ENCODE measurements around the gene SYT9.
A peak's percentile ranks its signal among the peaks of the same experiment; 100 is the strongest.

The SYT9 gene

GRCh38 chr11:7278314-7278917 is 26.7 kb downstream of the SYT9 start:
- TF ChIP-seq POLR2AphosphoS5 (IDR thresholded peaks at IDR 0.05; ENCODE audit: low read depth, low read length) (no peak), TAF1 (IDR thresholded peaks at IDR 0.05; ENCODE audit: borderline replicate concordance, low read depth, low read length) (no peak), POLR2A (IDR thresholded peaks at IDR 0.05; ENCODE audit: low read depth, low read length) (no peak)
- DNase-seq (ENCODE audit: insufficient read length) (no peak), FAIRE-seq (peak; percentile 83)

- DNase-seq (ENCODE audit: insufficient read length) (no peak), FAIRE-seq (no peak)
- TF ChIP-seq POLR2AphosphoS5 (IDR thresholded peaks at IDR 0.05; ENCODE audit: low read depth, low read length) (no peak), POLR2A (IDR thresholded peaks at IDR 0.05; ENCODE audit: low read depth, low read length) (no peak), TAF1 (IDR thresholded peaks at IDR 0.05; ENCODE audit: borderline replicate concordance, low read depth, low read length) (no peak)
Measured at GRCh38 chr11:7279676-7280075, 28.0 kb downstream of the SYT9 start.

GRCh38 chr11:7281079-7281478 is 29.4 kb downstream of the SYT9 start:
- DNase-seq (ENCODE audit: insufficient read length) (no peak), FAIRE-seq (no peak)
- TF ChIP-seq POLR2A (IDR thresholded peaks at IDR 0.05; ENCODE audit: low read depth, low read length) (no peak), POLR2AphosphoS5 (IDR thresholded peaks at IDR 0.05; ENCODE audit: low read depth, low read length) (no peak), TAF1 (IDR thresholded peaks at IDR 0.05; ENCODE audit: borderline replicate concordance, low read depth, low read length) (no peak)

GRCh38 chr11:7281809-7282208 is 30.1 kb downstream of the SYT9 start:
- TF ChIP-seq POLR2AphosphoS5 (IDR thresholded peaks at IDR 0.05; ENCODE audit: low read depth, low read length) (no peak), POLR2A (IDR thresholded peaks at IDR 0.05; ENCODE audit: low read depth, low read length) (no peak), TAF1 (IDR thresholded peaks at IDR 0.05; ENCODE audit: borderline replicate concordance, low read depth, low read length) (no peak)
- no peak for DNase-seq (ENCODE audit: insufficient read length)
- FAIRE-seq: no peak

- TF ChIP-seq TAF1 (IDR thresholded peaks at IDR 0.05; ENCODE audit: borderline replicate concordance, low read depth, low read length): no peak
- no peak for TF ChIP-seq POLR2AphosphoS5 (IDR thresholded peaks at IDR 0.05; ENCODE audit: low read depth, low read length)
- no peak for TF ChIP-seq POLR2A (IDR thresholded peaks at IDR 0.05; ENCODE audit: low read depth, low read length)
- FAIRE-seq (no peak), DNase-seq (ENCODE audit: insufficient read length) (no peak)
Measured at GRCh38 chr11:7286178-7286577, 34.5 kb downstream of the SYT9 start.

- TF ChIP-seq POLR2AphosphoS5 (IDR thresholded peaks at IDR 0.05; ENCODE audit: low read depth, low read length) (no peak), TAF1 (IDR thresholded peaks at IDR 0.05; ENCODE audit: borderline replicate concordance, low read depth, low read length) (no peak), POLR2A (IDR thresholded peaks at IDR 0.05; ENCODE audit: low read depth, low read length) (no peak)
- no peak for DNase-seq (ENCODE audit: insufficient read length)
- FAIRE-seq: no peak
Measured at GRCh38 chr11:7291100-7291829, 39.6 kb downstream of the SYT9 start.

- TF ChIP-seq POLR2AphosphoS5 (IDR thresholded peaks at IDR 0.05; ENCODE audit: low read depth, low read length) (no peak), POLR2A (IDR thresholded peaks at IDR 0.05; ENCODE audit: low read depth, low read length) (no peak), TAF1 (IDR thresholded peaks at IDR 0.05; ENCODE audit: borderline replicate concordance, low read depth, low read length) (no peak)
- FAIRE-seq (no peak), DNase-seq (ENCODE audit: insufficient read length) (no peak)
Measured at GRCh38 chr11:7292922-7293321, 41.2 kb downstream of the SYT9 start.

GRCh38 chr11:7299393-7299792 is 47.7 kb downstream of the SYT9 start:
- DNase-seq (ENCODE audit: insufficient read length) (no peak), FAIRE-seq (no peak)
- TF ChIP-seq POLR2A (IDR thresholded peaks at IDR 0.05; ENCODE audit: low read depth, low read length) (no peak), POLR2AphosphoS5 (IDR thresholded peaks at IDR 0.05; ENCODE audit: low read depth, low read length) (no peak), TAF1 (IDR thresholded peaks at IDR 0.05; ENCODE audit: borderline replicate concordance, low read depth, low read length) (no peak)

GRCh38 chr11:7300281-7300680 is 48.6 kb downstream of the SYT9 start:
- FAIRE-seq: no peak

GRCh38 chr11:7303146-7303545 is 51.4 kb downstream of the SYT9 start:
- no peak for DNase-seq (ENCODE audit: insufficient read length)
- TF ChIP-seq TAF1 (IDR thresholded peaks at IDR 0.05; ENCODE audit: borderline replicate concordance, low read depth, low read length) (no peak), POLR2AphosphoS5 (IDR thresholded peaks at IDR 0.05; ENCODE audit: low read depth, low read length) (no peak), POLR2A (IDR thresholded peaks at IDR 0.05; ENCODE audit: low read depth, low read length) (no peak)
- FAIRE-seq: no peak

More at GRCh38 chr11:7300281-7300680, 48.6 kb downstream of the SYT9 start:
- no peak for TF ChIP-seq POLR2AphosphoS5 (IDR thresholded peaks at IDR 0.05; ENCODE audit: low read depth, low read length)
- TF ChIP-seq TAF1 (IDR thresholded peaks at IDR 0.05; ENCODE audit: borderline replicate concordance, low read depth, low read length): no peak
- no peak for TF ChIP-seq POLR2A (IDR thresholded peaks at IDR 0.05; ENCODE audit: low read depth, low read length)
- no peak for DNase-seq (ENCODE audit: insufficient read length)

- DNase-seq (ENCODE audit: insufficient read length): no peak
- no peak for FAIRE-seq
- TF ChIP-seq POLR2AphosphoS5 (IDR thresholded peaks at IDR 0.05; ENCODE audit: low read depth, low read length) (no peak), TAF1 (IDR thresholded peaks at IDR 0.05; ENCODE audit: borderline replicate concordance, low read depth, low read length) (no peak), POLR2A (IDR thresholded peaks at IDR 0.05; ENCODE audit: low read depth, low read length) (no peak)
Measured at GRCh38 chr11:7306900-7307299, 55.2 kb downstream of the SYT9 start.

- DNase-seq (ENCODE audit: insufficient read length) (no peak), FAIRE-seq (peak; percentile 79)
- TF ChIP-seq POLR2A (IDR thresholded peaks at IDR 0.05; ENCODE audit: low read depth, low read length): no peak
- TF ChIP-seq POLR2AphosphoS5 (IDR thresholded peaks at IDR 0.05; ENCODE audit: low read depth, low read length): no peak
- TF ChIP-seq TAF1 (IDR thresholded peaks at IDR 0.05; ENCODE audit: borderline replicate concordance, low read depth, low read length): no peak
Measured at GRCh38 chr11:7307836-7308235, 56.1 kb downstream of the SYT9 start.

All from GM12892 (cell line).